KOPT-K1 (cell line): ENCODE results near the gene MYO10.

Experiments
- H3K27ac ChIP-seq: fragments of 200-600 bp; sonication (generic); 2 replicates; pipeline ENCODE4 v1.5.1; 2016; ENCODE audit warnings: antibody characterized with exemption, mild to moderate bottlenecking, low read depth, low read length; ENCODE audit not compliant: poor library complexity, severe bottlenecking
- H3K36me3 ChIP-seq: fragments of 200-600 bp; sonication (generic); 2 replicates; pipeline ENCODE4 v1.5.1; 2017; ENCODE audit warnings: antibody characterized with exemption, mild to moderate bottlenecking, low read length, moderate library complexity; ENCODE audit not compliant: insufficient read depth
- H3K9me3 ChIP-seq: fragments of 200-600 bp; sonication (generic); 2 replicates; pipeline ENCODE4 v1.5.1; 2017; ENCODE audit warnings: antibody characterized with exemption, low read length, mild to moderate bottlenecking; ENCODE audit not compliant: insufficient read depth, poor library complexity, severe bottlenecking

MYO10 gene

DNA sequence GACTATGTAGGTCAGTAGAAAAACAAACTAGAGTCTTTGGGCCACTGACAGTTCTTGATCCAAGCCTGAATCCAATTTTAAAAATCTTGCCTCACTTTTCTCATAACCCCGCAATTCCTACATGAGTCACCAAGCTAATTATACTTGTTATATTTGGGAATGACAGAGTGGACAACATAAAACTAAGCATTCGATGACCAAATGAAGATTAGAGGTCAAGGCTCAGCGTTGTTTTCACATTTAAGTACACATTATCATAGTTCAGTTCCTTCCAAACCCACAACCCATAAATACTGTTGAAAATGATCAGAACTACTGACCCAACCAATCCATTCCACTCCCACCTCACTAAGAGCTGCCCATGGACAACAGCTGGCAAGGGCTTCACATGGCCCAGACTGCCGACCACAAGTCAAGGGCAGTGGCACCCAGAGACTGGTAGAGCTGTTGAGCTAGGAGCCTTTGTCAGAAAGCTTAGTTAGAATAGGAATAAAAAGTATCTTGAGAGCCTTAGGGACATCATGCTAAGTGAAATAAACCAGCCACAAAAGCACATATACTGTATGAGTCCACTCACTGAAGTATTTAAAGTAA lies 64.2 kb downstream of the MYO10 start:
- H3K9me3 ChIP-seq = peaks cover 8% of the 10 kb centered on the region
- H3K27ac ChIP-seq = no peak overlapping the region
- H3K36me3 ChIP-seq = no peaks in the 10 kb centered on the region

DNA sequence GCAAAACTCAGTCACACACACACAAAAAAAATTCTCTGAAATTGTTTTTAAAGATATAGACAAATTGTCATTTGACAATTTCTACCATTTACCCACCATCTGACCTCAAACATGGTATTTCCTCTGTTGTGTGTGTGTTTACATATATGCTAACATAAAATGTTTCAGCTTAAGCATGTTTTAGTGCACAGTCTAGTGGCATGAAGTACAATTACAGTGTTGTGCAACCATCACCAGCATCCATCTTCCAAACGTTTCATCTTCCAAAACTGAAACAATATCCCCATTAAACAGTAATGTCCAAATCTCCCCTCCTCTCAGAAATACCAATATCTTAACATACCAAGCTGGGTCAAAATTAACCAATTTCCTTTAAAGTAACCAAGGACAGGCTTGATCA lies 65.2 kb downstream of the MYO10 start:
- Histone ChIP-seq H3K36me3 (no peaks in the 10 kb centered on the region), H3K9me3 (peaks cover 8% of the 10 kb centered on the region), H3K27ac (no peak overlapping the region)

DNA sequence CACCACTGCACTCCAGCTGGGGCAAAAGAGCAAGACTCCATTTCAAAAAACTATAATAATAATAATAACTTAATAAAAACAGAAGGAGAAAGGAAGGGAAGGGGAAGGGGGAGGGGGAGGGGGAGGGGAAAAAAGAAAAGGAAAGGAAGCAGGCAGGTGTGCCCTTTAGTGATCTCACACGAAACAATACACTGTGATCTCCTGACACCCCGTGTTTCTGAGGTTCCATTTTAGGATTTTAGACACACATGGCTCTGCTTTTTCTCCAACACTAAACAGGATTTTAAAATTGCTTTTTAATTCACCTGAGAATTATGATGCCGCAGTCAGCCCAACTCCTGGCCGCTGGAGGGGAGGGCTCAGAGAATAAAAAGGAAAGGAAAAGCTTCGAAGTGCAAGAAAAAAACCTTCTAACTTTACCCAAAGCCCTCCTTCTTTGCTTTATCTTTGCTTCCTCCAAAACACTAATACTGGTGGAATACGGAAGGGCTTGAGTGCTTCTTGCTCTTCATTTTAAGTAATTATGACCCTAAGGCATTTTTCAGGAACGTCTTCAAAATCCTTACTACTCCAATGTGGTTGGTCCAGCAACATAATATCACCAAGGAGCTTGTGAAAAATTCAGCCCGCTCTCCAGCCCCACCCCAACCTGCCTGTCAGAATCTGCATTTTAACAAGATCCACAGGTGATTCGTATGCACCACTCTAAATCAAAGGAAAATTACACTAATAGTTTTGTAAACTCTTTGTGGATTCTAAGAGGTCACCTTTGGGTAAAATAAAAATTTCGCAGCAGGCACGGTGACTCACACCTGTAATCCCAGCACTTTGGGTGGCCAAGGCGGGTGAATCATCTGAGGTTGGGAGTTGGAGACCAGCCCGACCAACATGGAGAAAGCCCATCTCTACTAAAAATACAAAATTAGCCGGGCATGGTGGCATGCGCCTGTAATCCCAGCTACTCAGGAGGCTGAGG lies 66.0 kb downstream of the MYO10 start:
- peaks cover 8% of the 10 kb centered on the region for H3K9me3 ChIP-seq
- H3K27ac ChIP-seq = no peak overlapping the region
- no peaks in the 10 kb centered on the region for H3K36me3 ChIP-seq

- no peaks in the 10 kb centered on the region for H3K9me3 ChIP-seq
- no peak overlapping the region for H3K27ac ChIP-seq
- H3K36me3 ChIP-seq = no peaks in the 10 kb centered on the region
Measured at GRCh38 chr5:16867577-16867953, 68.5 kb downstream of the MYO10 start.

DNA sequence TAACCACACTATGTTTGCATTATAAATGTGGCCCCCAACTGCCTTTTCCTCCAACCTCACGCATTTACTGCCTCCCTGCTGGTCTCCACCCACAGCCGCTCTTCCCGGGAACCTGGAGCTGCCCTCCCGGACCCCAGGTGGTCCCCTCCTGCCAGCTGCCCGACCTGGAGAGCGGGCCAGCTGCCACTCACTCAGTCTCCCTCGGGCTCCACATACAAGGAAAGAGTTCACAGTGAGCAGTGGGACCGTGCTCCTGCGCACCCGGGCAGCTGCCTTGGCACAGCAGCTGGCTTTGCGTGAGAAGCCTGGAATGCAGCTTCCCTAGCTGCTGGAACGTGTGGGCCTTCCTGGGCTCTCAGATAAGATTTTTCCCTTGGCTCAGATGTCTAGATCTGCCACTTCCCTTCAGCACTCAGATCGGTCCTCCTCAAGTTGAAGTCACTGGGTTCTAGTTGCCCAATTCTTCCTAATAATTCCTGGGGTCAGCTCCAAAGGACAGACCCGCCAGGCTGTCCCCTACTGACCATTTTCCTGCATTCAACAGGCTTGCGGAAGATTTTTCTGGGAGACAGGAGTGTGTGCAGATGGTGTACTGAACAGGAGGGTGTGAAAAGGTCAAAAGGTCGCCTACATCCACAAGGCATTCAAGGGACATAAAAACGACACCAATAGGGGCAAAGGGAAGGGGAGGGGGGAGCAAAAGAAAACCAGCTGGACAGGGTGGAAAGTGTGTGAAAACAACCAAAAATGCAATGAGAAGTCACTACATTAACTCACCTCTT lies 69.1 kb downstream of the MYO10 start:
- no peaks in the 10 kb centered on the region for H3K36me3 ChIP-seq
- no peak overlapping the region for H3K27ac ChIP-seq

GRCh38 chr5:16866273-16866672 lies 69.8 kb downstream of the MYO10 start:
- no peak overlapping the region for H3K27ac ChIP-seq
- no peaks in the 10 kb centered on the region for H3K9me3 ChIP-seq
- H3K36me3 ChIP-seq = no peaks in the 10 kb centered on the region

More for the DNA sequence above, 69.1 kb downstream of the MYO10 start:
- H3K9me3 ChIP-seq = no peaks in the 10 kb centered on the region

- H3K36me3 ChIP-seq = no peaks in the 10 kb centered on the region
- no peaks in the 10 kb centered on the region for H3K9me3 ChIP-seq
- no peak overlapping the region for H3K27ac ChIP-seq
Measured at GRCh38 chr5:16865151-16865550, 70.9 kb downstream of the MYO10 start.

GRCh38 chr5:16864631-16865131 lies 71.4 kb downstream of the MYO10 start:
- Histone ChIP-seq H3K36me3 (no peaks in the 10 kb centered on the region), H3K27ac (no peak overlapping the region), H3K9me3 (no peaks in the 10 kb centered on the region)

GRCh38 chr5:16863469-16863946 lies 72.6 kb downstream of the MYO10 start:
- Histone ChIP-seq H3K27ac (no peak overlapping the region), H3K9me3 (peaks cover 6% of the 10 kb centered on the region), H3K36me3 (no peaks in the 10 kb centered on the region)

DNA sequence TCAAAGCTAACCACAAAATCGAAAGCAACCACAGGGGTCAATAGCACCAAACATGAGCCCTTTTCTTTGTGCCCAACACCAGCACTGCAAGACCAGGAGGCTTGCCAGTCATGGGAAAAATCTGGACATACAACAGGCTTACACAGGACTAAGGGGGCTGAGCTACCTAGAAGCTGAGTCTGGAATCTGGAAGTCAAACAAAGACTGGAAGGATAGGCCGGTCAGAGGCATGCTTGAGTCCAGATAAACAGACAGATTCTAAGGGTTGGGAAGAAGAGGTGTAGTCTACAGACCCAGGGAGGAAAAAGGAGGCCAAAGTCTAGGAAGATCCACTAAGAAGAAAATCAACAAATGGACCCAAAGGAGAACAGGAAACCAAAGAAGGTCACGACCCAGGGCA lies 73.3 kb downstream of the MYO10 start:
- Histone ChIP-seq H3K27ac (no peak overlapping the region), H3K9me3 (peaks cover 6% of the 10 kb centered on the region), H3K36me3 (no peaks in the 10 kb centered on the region)

DNA sequence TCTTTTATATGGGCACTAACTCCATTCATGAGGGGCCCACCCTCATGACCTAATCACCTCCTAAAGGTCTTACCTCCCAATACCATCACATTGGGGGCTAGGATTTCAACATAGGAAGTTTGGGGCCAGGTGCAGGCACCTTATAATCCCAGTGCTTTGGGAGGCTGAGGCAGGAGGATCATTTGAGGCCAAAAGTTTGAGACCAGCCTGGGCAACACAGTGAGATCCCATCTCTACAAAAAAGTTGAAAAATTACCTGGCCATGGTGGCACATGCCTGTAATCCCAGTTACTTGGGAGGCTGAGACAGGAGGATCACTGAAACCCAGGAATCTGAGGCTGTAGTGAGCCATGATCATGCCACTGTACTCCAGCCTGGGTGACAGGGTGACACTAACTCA lies 76.7 kb downstream of the MYO10 start:
- no peak overlapping the region for H3K27ac ChIP-seq
- H3K9me3 ChIP-seq = peaks cover 6% of the 10 kb centered on the region
- no peaks in the 10 kb centered on the region for H3K36me3 ChIP-seq

- Histone ChIP-seq H3K9me3 (peaks cover 6% of the 10 kb centered on the region), H3K27ac (no peak overlapping the region), H3K36me3 (no peaks in the 10 kb centered on the region)
Measured at GRCh38 chr5:16858151-16858550, 77.9 kb downstream of the MYO10 start.

- Histone ChIP-seq H3K27ac (no peak overlapping the region), H3K36me3 (no peaks in the 10 kb centered on the region)
Measured at GRCh38 chr5:16857635-16858034, 78.5 kb downstream of the MYO10 start.

DNA sequence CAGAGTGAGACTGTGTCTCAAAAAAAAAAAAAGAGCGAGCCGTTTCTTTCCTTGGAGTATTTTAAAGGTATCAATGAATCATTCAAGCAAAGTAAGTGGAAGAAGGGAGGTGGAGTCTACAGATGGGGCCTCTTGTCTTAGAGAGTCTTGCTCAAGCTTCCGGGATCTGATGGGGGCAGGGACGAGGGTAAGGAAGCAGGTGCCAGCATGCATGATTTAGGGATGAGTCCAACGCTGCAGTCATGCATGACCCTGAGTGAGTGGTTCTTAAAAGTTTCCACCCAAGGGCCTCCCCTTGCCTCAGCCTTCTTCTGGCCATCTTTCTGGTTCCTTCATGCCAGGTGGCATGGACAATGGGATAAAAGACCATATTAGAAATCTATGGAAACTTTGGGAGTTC lies 79.6 kb downstream of the MYO10 start:
- H3K36me3 ChIP-seq = no peaks in the 10 kb centered on the region
- no peak overlapping the region for H3K27ac ChIP-seq
- H3K9me3 ChIP-seq = peaks cover 6% of the 10 kb centered on the region

More at GRCh38 chr5:16857635-16858034, 78.5 kb downstream of the MYO10 start:
- H3K9me3 ChIP-seq = peaks cover 6% of the 10 kb centered on the region

GRCh38 chr5:16855898-16856297 lies 80.2 kb downstream of the MYO10 start:
- peaks cover 6% of the 10 kb centered on the region for H3K9me3 ChIP-seq
- H3K27ac ChIP-seq = no peak overlapping the region
- H3K36me3 ChIP-seq = no peaks in the 10 kb centered on the region
